Activated T-helper 2 cell treated with anti-CD3 and anti-CD28 coated beads, Interferon-gamma antibody, Interleukin-2, Interleukin-4, amounts not matched to agents 10 μg/mL and 5 μg/mL and 100 μg/mL, durations not matched to agents 14 hours and 24 hours and 36 hours (primary cell): ENCODE measurements around the gene PRKCZ. TPM values are rescaled to one million over a fixed set of nuclear protein-coding genes. Genes with fewer than 3 reads are reported as not detected.
"Not testable (repeated sequence)": the region's sequence is repeated elsewhere in the genome, so short reads cannot be mapped to it uniquely, and the experiment has no call there.

ENCODE experiments used
- DNase-seq: peaks from one replicate; pipeline ENCODE4 v3.0.0; 2021; ENCODE audit warnings: low spot score
- H3K27ac Mint-ChIP-seq: one replicate; pipeline ENCODE4 v1.8.0; 2021; ENCODE audit warnings: mixed read lengths
- H3K27me3 Mint-ChIP-seq: one replicate; pipeline ENCODE4 v1.8.0; 2021; ENCODE audit warnings: low read depth, mixed read lengths
- H3K36me3 Mint-ChIP-seq: one replicate; pipeline ENCODE4 v1.8.0; 2021; ENCODE audit warnings: low read depth, mixed read lengths
- H3K4me1 Mint-ChIP-seq: one replicate; pipeline ENCODE4 v1.8.0; 2021; ENCODE audit warnings: low read depth, mixed read lengths
- H3K4me3 Mint-ChIP-seq: one replicate; pipeline ENCODE4 v1.8.0; 2021; ENCODE audit warnings: low read depth, mild to moderate bottlenecking, moderate library complexity, mixed read lengths
- H3K9me3 Mint-ChIP-seq: one replicate; pipeline ENCODE4 v1.8.0; 2021; ENCODE audit warnings: mixed read lengths
- intact Hi-C: fragments of 100-400 bp; cut with micrococcal nuclease; formaldehyde crosslinking; loops from one replicate; pipeline ENCODE4 v1.15.1; 2023
- total RNA-seq: library from RNA; stranded (reverse); gene quantifications from 2 replicates; pipeline ENCODE4 v1.2.3, GENCODE V29; 2022

PRKCZ gene
- total RNA-seq, 1 donor from 2014 or later, result 3.6 TPM

DNA sequence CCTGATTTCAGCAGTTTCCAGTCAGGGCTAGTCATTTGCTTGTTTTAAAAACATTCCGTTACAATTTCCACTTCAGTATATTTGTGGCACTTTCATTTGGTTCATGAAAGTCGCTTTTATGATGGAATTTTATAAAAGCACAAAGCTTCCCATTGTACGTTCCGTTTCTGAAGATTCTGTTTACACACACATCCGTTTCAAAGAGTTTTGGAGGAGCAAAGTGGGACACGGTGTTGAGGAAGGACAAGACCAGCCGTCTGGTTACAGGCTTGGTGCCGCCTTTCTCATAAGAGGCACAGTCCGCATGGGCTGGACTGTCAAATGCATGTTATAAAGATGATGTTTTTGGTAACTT, 84.0 kb downstream of the PRKCZ start:
- intact Hi-C loops, result loop anchor here (5.0 to 10.0 kb wide), 2 partner anchors 219 to 393 kb away; partner anchors contain the start of genes CALML6, PANK4 and TMEM52
- peaks cover 8% of the 10 kb centered on the region for H3K4me1 Mint-ChIP-seq
- H3K27ac Mint-ChIP-seq, result no peak overlapping the region
- no peak for DNase-seq
- H3K27me3 Mint-ChIP-seq, result no peaks in the 10 kb centered on the region
- H3K4me3 Mint-ChIP-seq, result no peak overlapping the region
- no peaks in the 10 kb centered on the region for H3K9me3 Mint-ChIP-seq
- H3K36me3 Mint-ChIP-seq, result no peaks in the 10 kb centered on the region

DNA sequence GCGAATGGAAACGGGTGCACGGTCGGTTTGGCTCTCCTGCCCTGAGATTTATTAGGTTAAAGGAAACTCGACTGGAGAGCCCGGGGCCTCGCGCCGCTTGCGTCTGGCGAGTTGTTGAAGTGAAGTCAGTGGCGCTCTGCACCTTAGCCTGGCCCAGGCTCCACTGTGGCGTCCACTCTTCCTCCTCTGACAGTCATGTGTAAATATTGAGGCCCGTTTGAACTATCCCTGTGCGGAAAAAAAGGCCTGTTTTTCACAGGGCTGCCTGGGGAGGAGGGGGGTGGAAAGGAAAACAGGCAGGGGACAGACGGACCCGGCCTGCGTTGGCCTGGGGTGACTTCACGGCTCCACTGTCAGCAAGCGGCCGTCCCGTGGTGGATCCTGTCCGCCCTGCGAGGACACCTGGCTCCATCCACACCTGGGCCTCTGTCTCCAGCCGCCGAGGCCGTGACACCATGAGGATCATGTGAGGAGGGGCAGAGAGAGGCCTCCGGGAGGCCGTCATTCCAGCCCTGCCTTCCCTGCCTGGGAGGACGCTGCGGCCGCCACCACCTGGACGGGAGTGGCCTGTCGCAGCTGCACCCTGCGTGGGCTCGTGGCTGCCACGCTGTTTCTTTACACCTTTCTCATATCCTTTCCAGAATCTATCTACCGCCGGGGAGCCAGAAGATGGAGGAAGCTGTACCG, 84.6 kb downstream of the PRKCZ start:
- Mint-ChIP-seq H3K9me3 (no peaks in the 10 kb centered on the region), H3K4me1 (peaks cover 8% of the 10 kb centered on the region), H3K36me3 (no peaks in the 10 kb centered on the region), H3K27ac (no peak overlapping the region), H3K27me3 (no peaks in the 10 kb centered on the region), H3K4me3 (no peak overlapping the region)
- intact Hi-C loops, result loop anchor here (5.0 to 10.0 kb wide), 2 partner anchors 220 to 393 kb away; partner anchors contain the start of genes CALML6, PANK4 and TMEM52
- DNase-seq, result no peak

DNA sequence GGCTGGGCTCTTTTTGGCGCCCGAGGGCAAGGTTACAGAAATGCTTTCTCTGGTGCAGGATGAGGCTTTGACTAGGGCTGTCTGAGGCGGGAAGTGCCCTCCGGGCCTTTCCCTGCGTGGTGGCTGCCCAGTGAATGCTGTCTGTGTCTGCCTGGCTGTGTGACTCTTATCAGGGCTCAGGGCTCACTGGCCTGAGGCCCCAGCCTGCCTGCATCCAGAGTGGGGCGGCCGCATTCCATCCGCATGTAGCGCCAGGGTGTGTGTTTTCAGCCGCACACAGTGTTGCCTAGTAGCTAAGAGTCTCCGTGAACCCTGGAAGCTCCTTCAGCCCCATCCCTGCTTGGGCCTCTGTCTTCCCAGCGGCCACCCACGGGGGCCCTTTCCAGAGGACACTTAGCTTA, 85.2 kb downstream of the PRKCZ start:
- intact Hi-C loops, result loop anchor here (10.0 kb wide), 1 partner anchor 221 kb away; the partner anchor contains the start of genes CALML6 and TMEM52
- no peak for DNase-seq
- peaks cover 8% of the 10 kb centered on the region for H3K4me1 Mint-ChIP-seq

DNA sequence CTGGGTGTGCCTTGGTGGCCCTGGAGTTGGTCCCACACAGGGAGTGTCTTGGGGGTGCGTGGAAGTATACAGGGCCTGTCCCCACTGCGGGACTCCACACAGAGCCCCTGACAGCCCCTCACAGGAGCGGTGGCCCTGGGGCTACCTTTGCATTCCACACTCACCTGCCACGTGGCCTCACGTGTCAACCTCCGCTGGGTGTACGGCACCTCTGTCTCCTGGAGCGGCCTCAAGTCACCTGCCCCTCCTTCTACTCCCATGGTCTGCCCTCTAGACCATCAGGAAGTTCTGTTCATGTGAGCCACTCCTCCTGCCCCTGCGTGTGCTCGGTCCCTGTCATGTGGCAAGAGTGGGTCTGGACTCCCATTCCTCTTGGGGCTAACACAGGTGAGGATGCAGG, 85.7 kb downstream of the PRKCZ start:
- no peak overlapping the region for H3K4me3 Mint-ChIP-seq
- no peak overlapping the region for H3K27ac Mint-ChIP-seq
- H3K4me1 Mint-ChIP-seq, result peaks cover 8% of the 10 kb centered on the region
- no peaks in the 10 kb centered on the region for H3K27me3 Mint-ChIP-seq
- no peak for DNase-seq
- intact Hi-C loops, result loop anchor here (10.0 kb wide), 1 partner anchor 221 kb away; the partner anchor contains the start of genes CALML6 and TMEM52
- H3K36me3 Mint-ChIP-seq, result no peaks in the 10 kb centered on the region
- H3K9me3 Mint-ChIP-seq, result no peaks in the 10 kb centered on the region

More for the DNA sequence above, 85.2 kb downstream of the PRKCZ start:
- Mint-ChIP-seq H3K27ac (no peak overlapping the region), H3K9me3 (no peaks in the 10 kb centered on the region), H3K27me3 (no peaks in the 10 kb centered on the region), H3K4me3 (no peak overlapping the region), H3K36me3 (no peaks in the 10 kb centered on the region)

DNA sequence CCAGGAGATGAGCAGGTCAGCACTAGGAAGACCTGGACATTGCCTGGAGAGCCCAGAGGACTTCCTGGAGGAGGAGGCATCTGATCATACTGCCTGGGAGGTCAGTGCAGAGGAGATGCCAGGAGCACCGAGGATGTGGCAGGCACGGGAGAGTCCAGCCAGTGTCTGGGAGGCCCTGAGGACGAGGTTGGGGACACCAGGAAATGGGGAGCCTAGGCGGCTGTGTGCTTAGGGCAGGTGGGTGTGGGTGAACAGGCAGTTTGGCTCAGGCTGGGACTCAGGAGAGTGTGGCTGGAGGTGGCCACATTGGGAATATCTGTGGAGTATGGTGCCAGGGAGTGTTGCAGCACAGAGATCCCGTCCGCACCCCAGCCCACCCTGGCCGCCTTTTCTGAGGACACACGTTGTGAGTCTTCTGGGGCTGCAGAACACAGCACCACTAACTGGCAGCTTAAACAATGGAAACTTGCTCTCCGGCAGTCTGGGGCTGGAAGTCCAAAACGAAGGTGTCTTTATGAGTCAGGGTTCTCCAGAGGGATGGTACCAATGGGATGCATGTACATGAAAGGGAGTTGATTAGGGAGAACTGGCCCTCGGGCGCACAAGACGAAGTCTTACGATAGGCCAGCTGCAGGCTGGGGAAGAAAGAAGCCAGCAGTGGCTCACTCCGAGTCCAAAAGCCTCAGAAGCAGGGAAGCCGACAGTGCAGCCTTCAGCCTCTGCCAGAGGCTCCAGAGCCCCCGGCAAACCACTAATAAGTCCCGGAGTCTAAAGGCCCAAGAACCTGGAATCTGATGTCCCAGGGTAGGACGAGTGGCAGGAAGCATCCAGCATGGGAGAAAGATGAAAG, 86.4 kb downstream of the PRKCZ start:
- no peaks in the 10 kb centered on the region for H3K9me3 Mint-ChIP-seq
- intact Hi-C loops, result loop anchor here (10.0 kb wide), 1 partner anchor 222 kb away; the partner anchor contains the start of genes CALML6 and TMEM52
- H3K4me3 Mint-ChIP-seq, result no peak overlapping the region
- H3K27me3 Mint-ChIP-seq, result no peaks in the 10 kb centered on the region
- peaks cover 8% of the 10 kb centered on the region for H3K4me1 Mint-ChIP-seq
- H3K36me3 Mint-ChIP-seq, result no peaks in the 10 kb centered on the region
- no peak for DNase-seq
- no peak overlapping the region for H3K27ac Mint-ChIP-seq

DNA sequence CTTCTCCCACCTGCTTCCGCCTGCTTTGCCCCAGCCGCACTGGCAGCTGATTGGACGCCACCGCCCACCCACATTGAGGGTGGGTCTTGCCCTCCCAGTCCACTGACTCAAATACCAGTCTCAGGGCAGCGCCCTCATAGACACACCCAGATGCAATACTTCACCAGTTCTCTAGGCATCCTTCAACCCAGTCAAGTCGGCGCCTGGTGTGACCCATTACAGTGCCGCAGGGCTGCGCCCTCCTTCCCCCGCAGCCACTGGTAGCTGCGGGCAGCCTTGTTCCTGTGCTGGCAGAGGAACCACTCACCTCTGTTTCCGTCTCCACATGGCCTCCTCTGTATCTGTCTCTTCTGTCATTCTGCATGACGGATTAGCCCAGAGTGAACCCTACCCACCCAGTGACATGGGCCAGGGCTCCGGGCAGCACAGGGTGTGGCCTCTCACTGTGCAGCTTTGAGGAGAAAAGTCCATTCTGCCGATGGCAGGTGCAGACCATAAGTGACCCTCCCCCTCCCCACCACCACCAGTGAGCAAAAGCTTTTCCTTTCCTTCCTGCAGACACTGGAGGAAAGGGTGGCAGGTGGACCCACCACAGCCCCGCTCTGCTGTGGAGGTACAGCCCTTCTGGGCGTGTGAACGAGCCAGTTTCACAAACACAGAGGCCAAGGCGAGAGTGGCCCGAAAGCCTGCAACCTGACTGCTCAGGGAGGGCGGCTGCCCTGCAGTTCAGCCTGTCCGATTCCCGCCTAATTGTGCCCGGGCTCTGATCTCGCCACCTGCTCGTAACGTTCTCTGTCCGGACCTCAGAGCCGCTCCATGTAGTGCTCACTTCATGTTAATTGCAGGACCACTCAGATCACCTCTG, 87.3 kb downstream of the PRKCZ start:
- no peak for DNase-seq
- no peaks in the 10 kb centered on the region for H3K36me3 Mint-ChIP-seq
- H3K4me1 Mint-ChIP-seq, result peaks cover 8% of the 10 kb centered on the region
- no peak overlapping the region for H3K27ac Mint-ChIP-seq
- no peak overlapping the region for H3K4me3 Mint-ChIP-seq
- intact Hi-C loops, result loop anchor here (10.0 kb wide), 1 partner anchor 223 kb away; the partner anchor contains the start of genes CALML6 and TMEM52
- H3K9me3 Mint-ChIP-seq, result no peaks in the 10 kb centered on the region
- no peaks in the 10 kb centered on the region for H3K27me3 Mint-ChIP-seq

DNA sequence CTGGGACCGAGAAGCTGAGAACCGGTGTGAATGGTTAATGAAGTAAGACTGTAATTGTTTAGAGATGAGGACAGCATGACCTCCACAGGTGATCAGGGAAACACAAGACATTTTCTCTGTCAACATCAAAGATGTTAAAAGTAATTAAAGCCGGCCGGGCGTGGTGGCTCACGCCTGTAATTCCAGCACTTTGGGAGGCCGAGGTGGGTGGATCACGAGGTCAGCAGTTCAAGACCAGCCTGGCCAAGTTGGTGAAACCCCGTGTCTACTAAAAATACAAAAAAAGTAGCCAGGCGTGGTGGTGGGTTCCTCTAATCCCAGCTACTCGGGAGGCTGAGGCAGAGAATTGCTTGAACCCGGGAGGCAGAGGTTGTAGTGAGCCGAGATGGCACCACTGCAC, 88.9 kb downstream of the PRKCZ start:
- H3K9me3 Mint-ChIP-seq, H3K27ac Mint-ChIP-seq, H3K4me1 Mint-ChIP-seq, H3K36me3 Mint-ChIP-seq, H3K27me3 Mint-ChIP-seq, DNase-seq, H3K4me3 Mint-ChIP-seq: not testable (repeated sequence)
- intact Hi-C loops, result loop anchor here (10.0 kb wide), 1 partner anchor 224 kb away; the partner anchor contains the start of genes CALML6 and TMEM52

DNA sequence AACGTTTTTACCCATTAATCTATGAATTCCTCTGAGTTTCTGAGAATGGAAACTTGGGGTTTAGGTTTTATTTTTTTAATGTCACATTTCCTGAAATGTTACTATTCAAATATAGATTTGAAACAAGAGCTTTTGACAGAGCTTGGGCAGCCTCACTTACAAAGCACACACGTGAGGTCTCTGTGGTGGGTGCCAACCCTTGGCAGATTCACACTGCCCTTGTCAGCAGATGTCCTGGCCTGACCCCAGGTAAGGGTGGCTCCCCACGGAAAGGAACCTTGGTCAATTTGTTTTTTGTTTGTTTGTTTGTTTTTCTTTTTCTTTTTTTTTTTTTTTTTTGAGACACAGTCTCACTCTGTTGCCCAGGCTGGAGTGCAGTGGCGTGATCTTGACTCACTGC, 90.8 kb downstream of the PRKCZ start:
- no peaks in the 10 kb centered on the region for H3K36me3 Mint-ChIP-seq
- DNase-seq, result no peak
- intact Hi-C loops, result no loop called here
- H3K27me3 Mint-ChIP-seq, result no peaks in the 10 kb centered on the region
- no peak overlapping the region for H3K4me3 Mint-ChIP-seq
- H3K9me3 Mint-ChIP-seq, result no peaks in the 10 kb centered on the region
- H3K27ac Mint-ChIP-seq, result no peak overlapping the region
- H3K4me1 Mint-ChIP-seq, result no peaks in the 10 kb centered on the region

DNA sequence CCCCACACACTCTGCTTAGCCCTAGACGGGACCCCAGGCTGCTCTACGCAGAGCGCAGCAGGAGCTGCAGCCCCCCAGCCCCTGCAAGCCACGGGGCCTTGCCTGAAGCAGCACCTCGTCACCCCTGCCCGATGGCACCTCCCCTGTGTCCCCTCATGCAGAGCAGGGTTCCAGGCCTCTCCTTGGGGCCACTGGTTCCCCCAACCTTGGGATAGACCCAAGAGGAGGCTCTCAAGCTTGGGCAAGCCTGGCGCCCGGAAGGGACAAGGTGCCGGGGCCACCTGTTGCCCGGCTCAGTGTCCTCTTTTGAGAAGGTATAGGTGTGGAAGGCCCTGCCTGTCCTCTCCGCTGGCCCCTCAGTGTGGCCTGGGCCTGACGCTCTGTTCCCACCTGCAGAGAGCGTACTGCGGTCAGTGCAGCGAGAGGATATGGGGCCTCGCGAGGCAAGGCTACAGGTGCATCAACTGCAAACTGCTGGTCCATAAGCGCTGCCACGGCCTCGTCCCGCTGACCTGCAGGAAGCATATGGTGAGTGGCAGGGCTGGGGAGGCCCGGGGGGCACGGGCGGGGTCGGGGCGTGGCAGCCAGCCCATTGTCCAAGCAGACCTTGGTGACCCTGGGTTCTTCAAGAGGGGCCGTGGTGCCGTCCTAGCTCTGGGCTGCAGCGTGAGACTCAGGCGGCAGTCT, 93.7 kb downstream of the PRKCZ start:
- Mint-ChIP-seq H3K36me3 (no peaks in the 10 kb centered on the region), H3K9me3 (no peaks in the 10 kb centered on the region)

DNA sequence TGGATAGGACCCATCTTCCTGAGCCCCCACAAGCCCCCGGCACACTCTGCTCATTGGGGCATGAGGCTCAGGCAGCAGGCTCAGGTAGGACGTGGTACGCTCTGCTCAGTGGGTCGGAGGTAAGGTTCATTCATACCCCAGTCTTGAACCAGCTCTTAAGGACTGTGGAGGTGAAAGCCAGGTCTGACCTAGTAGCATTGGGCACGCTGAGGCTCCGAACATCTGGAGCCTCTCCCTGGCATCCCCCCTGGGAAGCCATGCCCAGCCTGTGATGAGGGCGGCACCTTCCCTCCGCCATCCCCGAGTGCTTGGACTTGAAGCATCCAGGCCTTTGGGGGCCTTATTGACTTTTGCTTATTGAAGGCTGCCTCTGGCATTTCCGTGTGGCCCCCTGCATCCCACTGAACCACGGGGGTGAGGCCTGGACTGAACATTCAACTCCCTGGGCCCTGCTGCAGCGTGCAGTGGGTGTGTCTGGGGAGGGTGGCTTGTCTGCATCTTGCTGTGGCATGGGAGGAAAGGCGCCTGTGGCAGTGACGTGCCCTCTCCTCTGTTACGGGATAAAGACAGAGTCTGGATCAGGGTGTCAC, 94.4 kb downstream of the PRKCZ start:
- H3K36me3 Mint-ChIP-seq, result no peaks in the 10 kb centered on the region
- no peak for DNase-seq
- H3K27ac Mint-ChIP-seq, result no peak overlapping the region
- H3K4me3 Mint-ChIP-seq, result no peak overlapping the region
- H3K27me3 Mint-ChIP-seq, result no peaks in the 10 kb centered on the region
- no peaks in the 10 kb centered on the region for H3K9me3 Mint-ChIP-seq
- intact Hi-C loops, result no loop called here
- H3K4me1 Mint-ChIP-seq, result no peaks in the 10 kb centered on the region

More for the DNA sequence above, 93.7 kb downstream of the PRKCZ start:
- no peaks in the 10 kb centered on the region for H3K27me3 Mint-ChIP-seq
- no peak overlapping the region for H3K4me3 Mint-ChIP-seq
- DNase-seq, result no peak
- no peak overlapping the region for H3K27ac Mint-ChIP-seq
- intact Hi-C loops, result no loop called here
- no peaks in the 10 kb centered on the region for H3K4me1 Mint-ChIP-seq

DNA sequence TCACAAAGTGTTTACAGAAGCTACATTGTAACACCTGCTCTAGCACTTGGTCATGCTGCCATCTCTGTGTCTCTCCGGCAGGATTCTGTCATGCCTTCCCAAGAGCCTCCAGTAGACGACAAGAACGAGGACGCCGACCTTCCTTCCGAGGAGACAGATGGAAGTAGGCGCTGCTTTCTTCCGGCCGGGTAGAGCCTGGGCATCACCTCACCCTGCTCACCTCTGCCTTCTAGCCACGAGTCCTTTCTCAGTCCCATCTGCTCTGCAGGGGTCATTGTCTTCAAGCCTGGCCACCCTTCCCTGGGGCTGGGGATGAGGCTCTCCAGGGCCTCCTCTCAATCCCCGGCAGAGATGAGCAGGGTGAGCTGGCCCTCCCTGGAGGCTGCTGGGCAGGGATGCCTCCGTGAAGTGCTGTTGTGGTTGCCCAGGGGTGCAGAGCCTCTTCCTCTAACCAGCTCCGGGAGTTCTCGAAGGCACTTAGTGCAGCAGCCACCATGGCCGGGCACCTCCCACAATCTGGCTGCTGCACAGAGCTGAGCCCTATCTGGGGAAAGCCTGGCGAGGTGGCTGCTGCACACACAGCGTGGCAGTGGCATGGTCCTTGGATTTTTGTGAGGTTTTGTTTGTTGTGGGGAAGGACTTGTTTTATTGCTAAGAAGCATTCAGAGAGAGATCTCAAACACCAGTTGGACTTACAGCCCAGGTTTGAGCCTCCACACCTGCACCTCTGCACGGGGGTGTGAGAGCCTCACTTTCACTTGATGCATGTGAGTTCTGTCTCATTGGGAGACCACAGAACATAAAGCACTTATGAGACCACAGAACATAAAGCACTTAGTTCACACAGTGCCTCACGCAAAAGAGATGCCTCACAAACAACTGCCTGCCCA, 96.0 kb downstream of the PRKCZ start:
- intact Hi-C loops, result no loop called here
- no peaks in the 10 kb centered on the region for H3K36me3 Mint-ChIP-seq
- no peaks in the 10 kb centered on the region for H3K9me3 Mint-ChIP-seq
- no peaks in the 10 kb centered on the region for H3K27me3 Mint-ChIP-seq
- DNase-seq, result no peak
- H3K4me3 Mint-ChIP-seq, result no peak overlapping the region
- H3K4me1 Mint-ChIP-seq, result no peaks in the 10 kb centered on the region
- H3K27ac Mint-ChIP-seq, result no peak overlapping the region
